GM18951 (cell line): ENCODE measurements around the gene LY6G5C.
A peak's percentile ranks its signal among the peaks of the same experiment; 100 is the strongest.

Source experiments
- POLR2A ChIP-seq: IDR thresholded peaks from 4 replicates; pipeline ENCODE4 v1.6.1; 2011; ENCODE audit warnings: mild to moderate bottlenecking; ENCODE audit not compliant: insufficient read length, insufficient read depth; ENCODE audit errors: extremely low read depth
- in situ Hi-C: fragments of 300-500 bp; cut with MboI; formaldehyde crosslinking; loops from one replicate; pipeline ENCODE4 v1.12.0; 2022; ENCODE audit warnings: low sequenced_read_pairs, mixed read lengths, inconsistent platforms; ENCODE audit not compliant: unreplicated experiment

Gene LY6G5C

GRCh38 chr6:31680226-31681134 lies at the start of gene LY6G5C:
Gene LY6G5C (minus strand): TSS chr6:31681067. CDS start chr6:31680373, 694 bp downstream.
- no peak for TF ChIP-seq POLR2A
- in situ Hi-C loops = no loop called here

GRCh38 chr6:31729979-31730630 lies 49.2 kb upstream of the LY6G5C start:
- TF ChIP-seq POLR2A = peak; percentile 59
- in situ Hi-C loops = no loop called here

- in situ Hi-C loops = no loop called here
Measured at GRCh38 chr6:31729515-31729978, 48.7 kb upstream of the LY6G5C start.

GRCh38 chr6:31728767-31729514 lies 48.1 kb upstream of the LY6G5C start, which contains the start of gene DDAH2:
Gene DDAH2 (minus strand): TSS chr6:31729299. CDS start chr6:31729161, 138 bp downstream.
- no peak for TF ChIP-seq POLR2A

More at GRCh38 chr6:31729515-31729978, 48.7 kb upstream of the LY6G5C start:
- TF ChIP-seq POLR2A = no peak

GRCh38 chr6:31727717-31728671 lies 47.1 kb upstream of the LY6G5C start:
- peak; percentile 22 for TF ChIP-seq POLR2A
- in situ Hi-C loops = no loop called here

More at GRCh38 chr6:31728767-31729514, 48.1 kb upstream of the LY6G5C start, which contains the start of gene DDAH2:
- in situ Hi-C loops = no loop called here

GRCh38 chr6:31727034-31727716 lies 46.3 kb upstream of the LY6G5C start:
- in situ Hi-C loops = no loop called here

GRCh38 chr6:31725502-31726350 lies 44.9 kb upstream of the LY6G5C start:
- in situ Hi-C loops = no loop called here
- no peak for TF ChIP-seq POLR2A

More at GRCh38 chr6:31727034-31727716, 46.3 kb upstream of the LY6G5C start:
- no peak for TF ChIP-seq POLR2A

GRCh38 chr6:31723980-31724691 lies 43.3 kb upstream of the LY6G5C start:
- no peak for TF ChIP-seq POLR2A
- in situ Hi-C loops = no loop called here

- no peak for TF ChIP-seq POLR2A
- in situ Hi-C loops = no loop called here
Measured at GRCh38 chr6:31723245-31723979, 42.5 kb upstream of the LY6G5C start, which contains the start of gene MPIG6B. Gene MPIG6B (plus strand): TSS chr6:31723373. CDS start chr6:31723384, 11 bp downstream.
